ENCODE data around the gene ACER1.

- no peak for TF ChIP-seq CTCF (IDR thresholded peaks at IDR 0.05)
- TF ChIP-seq EP300 (IDR thresholded peaks at IDR 0.05), result no peak
Observed at GRCh38 chr19:6286676-6287075, 46.7 kb downstream of the ACER1 start.

Data from ovary (tissue), 3 donors.